GM12865 (cell line): ENCODE data around the gene PWWP2B.

Source experiments
- DNase-seq: peaks from one replicate; pipeline ENCODE4 v3.0.0; 2010; ENCODE audit warnings: low read depth
- H3K4me3 ChIP-seq: 2 replicates; pipeline ENCODE4 v1.5.1; 2011; ENCODE audit warnings: mild to moderate bottlenecking, low read depth, low read length, control low read depth
- CTCF ChIP-seq: IDR thresholded peaks from 2 replicates; pipeline ENCODE4 v1.5.1; 2011; ENCODE audit warnings: low read length, control low read depth, low read depth, inconsistent platforms; ENCODE audit not compliant: insufficient read depth; ENCODE audit errors: missing control alignments

Gene PWWP2B

GRCh38 chr10:132455441-132455971 lies 58.5 kb downstream of the PWWP2B start:
- H3K4me3 ChIP-seq: no peak overlapping the region
- no peak for TF ChIP-seq CTCF
- no peak for DNase-seq

- H3K4me3 ChIP-seq: no peak overlapping the region
- TF ChIP-seq CTCF: no peak
- no peak for DNase-seq
Measured at GRCh38 chr10:132455986-132456847, 59.2 kb downstream of the PWWP2B start.

GRCh38 chr10:132456881-132457280 lies 59.9 kb downstream of the PWWP2B start:
- no peak overlapping the region for H3K4me3 ChIP-seq
- DNase-seq: no peak
- no peak for TF ChIP-seq CTCF

GRCh38 chr10:132457328-132458070 lies 60.5 kb downstream of the PWWP2B start:
- H3K4me3 ChIP-seq: no peak overlapping the region
- DNase-seq: no peak
- peak; percentile 27 for TF ChIP-seq CTCF

- no peak overlapping the region for H3K4me3 ChIP-seq
- DNase-seq: no peak
- TF ChIP-seq CTCF: no peak
Measured at GRCh38 chr10:132458071-132458585, 61.1 kb downstream of the PWWP2B start.

GRCh38 chr10:132458586-132459300 lies 61.7 kb downstream of the PWWP2B start:
- H3K4me3 ChIP-seq: no peak overlapping the region
- TF ChIP-seq CTCF: peak; percentile 92
- peak; percentile 36 for DNase-seq
